Stimulated activated CD8-positive, alpha-beta memory T cell treated with anti-CD3 and anti-CD28 coated beads, Interleukin-2, amount 100 ng/mL, for 1 hour (primary cell): Measurements from ENCODE around the gene SSTR5.
"Not testable (repeated sequence)": the region's sequence is repeated elsewhere in the genome, so short reads cannot be mapped to it uniquely, and the experiment has no call there.

Experiments used
- DNase-seq, 2 donors: peaks; one replicate each; pipeline ENCODE4 v3.0.0-alpha.2; 2020; ENCODE audit warnings: low read depth in 2 of 2

Gene SSTR5

DNA sequence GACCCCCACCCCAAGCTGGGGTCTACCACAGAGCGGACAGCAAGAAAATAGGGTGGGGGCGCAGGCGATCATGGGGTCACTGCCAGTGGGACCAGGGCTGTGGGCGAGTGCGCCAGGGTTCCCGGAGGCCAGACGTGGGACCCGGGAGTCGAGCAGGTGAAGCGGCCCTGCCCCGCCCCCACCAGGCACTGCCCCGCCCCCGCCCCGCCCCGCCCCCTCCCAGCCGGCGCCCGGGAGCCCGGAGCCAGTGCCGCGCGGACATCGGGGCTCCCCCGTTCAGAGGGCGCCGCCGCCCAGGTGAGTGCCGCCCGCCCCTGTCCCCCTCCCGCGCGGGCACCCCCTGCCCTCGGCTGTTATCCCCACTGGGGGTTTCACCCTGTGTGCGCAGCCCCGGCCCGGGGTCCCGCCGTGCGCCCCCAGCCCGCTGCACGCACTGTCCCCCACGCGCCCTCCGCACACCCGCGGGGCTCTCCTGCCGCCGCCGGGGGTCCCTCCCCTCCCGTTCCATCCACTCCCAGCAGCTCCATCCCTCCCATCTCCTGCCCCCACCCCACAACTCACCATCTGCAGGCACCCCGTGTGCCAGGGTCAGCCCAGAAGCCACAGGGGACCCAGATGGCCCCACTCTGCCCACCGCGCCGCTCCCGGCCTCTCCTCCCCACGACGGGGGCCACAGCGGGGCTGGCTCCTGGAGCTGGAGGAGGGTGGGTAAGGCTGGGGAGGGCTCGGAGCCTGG is at the start of gene SSTR5:
TSS of gene SSTR5 (plus strand) at position 222 of the 736 bp plus-strand sequence. CDS start 6,122 bp downstream, outside the sequence.
- no peak for DNase-seq

GRCh38 chr16:1024138-1024537 is 48.4 kb upstream of the SSTR5 start:
- no peak for DNase-seq

GRCh38 chr16:1025183-1025809 is 47.3 kb upstream of the SSTR5 start:
- not testable (repeated sequence) for DNase-seq

DNA sequence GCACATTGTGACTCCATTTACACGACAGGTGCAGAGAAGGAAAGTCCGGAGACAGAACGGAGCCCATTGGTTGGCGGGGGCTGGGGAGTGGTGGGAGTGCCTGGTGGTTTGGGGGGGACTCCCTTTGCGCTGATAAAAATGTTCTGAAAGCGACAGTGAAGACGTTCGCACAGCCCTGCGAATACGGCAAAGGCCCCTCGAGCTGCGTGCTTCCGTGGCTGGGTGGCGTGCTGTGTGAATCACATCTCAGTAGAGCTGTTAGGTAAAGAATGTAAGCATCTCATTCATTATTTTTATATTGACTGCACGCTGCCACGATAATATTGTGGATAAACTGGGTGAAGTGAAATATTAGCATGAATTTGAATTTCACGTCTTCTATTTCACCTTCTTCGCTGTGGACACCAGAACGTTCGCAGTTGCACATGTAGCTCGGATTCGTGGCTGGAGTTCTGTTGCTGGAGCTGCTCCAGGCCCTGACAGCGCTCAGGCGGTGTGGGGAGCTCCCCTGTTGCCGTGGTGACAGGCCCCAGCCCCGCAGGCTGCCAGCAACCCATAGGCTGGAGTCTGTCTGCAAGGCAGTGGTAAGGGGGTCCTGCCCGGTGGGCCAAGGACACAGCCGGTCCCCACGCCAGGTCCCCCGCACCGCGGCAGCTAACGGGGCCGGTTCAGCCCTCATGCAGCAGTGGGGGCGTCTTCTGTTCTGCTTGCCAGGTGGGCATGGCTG is 46.3 kb upstream of the SSTR5 start:
- DNase-seq: no peak

GRCh38 chr16:1026784-1027500 is 45.6 kb upstream of the SSTR5 start:
- no peak for DNase-seq

GRCh38 chr16:1027501-1027815 is 45.1 kb upstream of the SSTR5 start:
- DNase-seq: no peak

GRCh38 chr16:1028056-1028455 is 44.5 kb upstream of the SSTR5 start:
- no peak for DNase-seq

- DNase-seq: no peak
Observed at GRCh38 chr16:1028524-1029258, 43.9 kb upstream of the SSTR5 start.

DNA sequence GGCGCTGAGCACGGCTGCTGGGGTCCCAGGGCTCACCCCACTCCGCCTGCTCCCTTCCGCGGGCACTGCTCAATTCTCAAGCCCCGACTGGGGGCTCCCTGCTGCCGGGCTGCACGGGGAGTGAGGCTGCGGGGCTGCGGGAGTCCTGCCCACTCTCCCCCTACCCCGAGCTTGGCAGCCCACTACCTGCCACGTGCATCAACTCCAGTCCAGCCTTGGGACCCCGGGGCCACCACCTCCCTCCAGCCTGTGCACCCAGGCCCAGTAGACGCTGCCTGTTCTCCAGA is 43.3 kb upstream of the SSTR5 start:
- no peak for DNase-seq

DNA sequence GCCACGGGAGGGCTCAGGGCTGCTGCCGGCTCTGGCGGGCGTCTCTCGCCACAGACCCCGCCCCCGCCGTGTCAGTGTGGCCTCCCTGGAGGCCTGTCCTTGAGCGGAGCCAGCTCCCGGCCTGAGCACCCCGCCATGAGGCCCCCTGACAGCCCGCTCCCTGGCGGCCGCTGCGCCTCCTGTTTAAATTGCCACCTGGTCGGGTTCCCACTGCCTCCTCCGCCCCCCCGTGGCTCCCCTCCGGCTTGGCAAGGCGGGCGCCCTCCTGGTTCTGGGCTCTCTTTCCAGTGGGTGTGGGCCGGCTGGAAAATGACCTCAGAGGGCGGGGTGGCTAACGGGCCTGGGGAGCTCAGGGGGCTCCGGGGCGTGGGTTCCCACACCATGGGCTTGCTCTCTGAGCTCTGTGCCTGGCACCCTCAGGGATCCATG is 42.1 kb upstream of the SSTR5 start:
- DNase-seq: no peak

DNA sequence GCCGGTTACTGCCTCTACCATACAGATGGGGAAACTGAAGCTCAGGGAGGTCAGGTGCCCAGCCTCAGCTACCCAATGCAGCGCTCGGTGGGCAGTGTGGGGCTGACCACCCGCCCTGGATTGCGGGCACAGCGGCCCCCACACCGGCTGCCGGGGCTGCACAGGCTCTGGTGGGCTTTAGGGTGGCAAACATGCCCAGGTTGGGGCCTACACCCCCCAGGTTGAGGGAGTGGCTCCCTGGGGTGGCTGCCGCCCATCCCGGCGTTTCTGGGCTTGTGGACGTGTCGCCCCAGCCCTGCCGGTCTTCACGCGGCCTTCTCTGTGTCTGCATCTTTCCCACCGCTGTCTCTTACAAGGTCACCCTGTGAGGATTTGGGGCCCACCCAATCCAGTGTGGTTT is 40.9 kb upstream of the SSTR5 start:
- no peak for DNase-seq

DNA sequence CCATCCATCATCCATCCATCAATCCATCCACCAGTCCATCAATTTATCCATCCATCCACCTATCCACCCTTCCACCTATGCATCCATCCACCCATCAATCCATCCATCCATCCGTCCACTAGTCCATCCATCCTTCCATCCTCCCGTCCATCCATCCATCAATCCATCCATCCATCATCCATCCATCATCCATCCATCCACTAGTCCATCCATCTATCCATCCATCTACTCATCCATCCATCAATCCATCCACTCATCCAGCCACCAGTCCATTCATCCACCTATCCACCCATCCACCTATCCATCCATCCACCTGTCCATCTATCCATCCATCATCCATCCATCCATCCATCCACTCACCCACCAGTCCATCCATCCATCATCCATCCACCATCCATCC is 39.9 kb upstream of the SSTR5 start:
- no peak for DNase-seq

- no peak for DNase-seq
Observed at GRCh38 chr16:1033128-1033679, 39.3 kb upstream of the SSTR5 start.

GRCh38 chr16:1034230-1035065 is 38.1 kb upstream of the SSTR5 start:
- no peak for DNase-seq

- DNase-seq: no peak
Observed at GRCh38 chr16:1035066-1035415, 37.5 kb upstream of the SSTR5 start.

GRCh38 chr16:1036166-1036565 is 36.4 kb upstream of the SSTR5 start:
- DNase-seq: no peak

DNA sequence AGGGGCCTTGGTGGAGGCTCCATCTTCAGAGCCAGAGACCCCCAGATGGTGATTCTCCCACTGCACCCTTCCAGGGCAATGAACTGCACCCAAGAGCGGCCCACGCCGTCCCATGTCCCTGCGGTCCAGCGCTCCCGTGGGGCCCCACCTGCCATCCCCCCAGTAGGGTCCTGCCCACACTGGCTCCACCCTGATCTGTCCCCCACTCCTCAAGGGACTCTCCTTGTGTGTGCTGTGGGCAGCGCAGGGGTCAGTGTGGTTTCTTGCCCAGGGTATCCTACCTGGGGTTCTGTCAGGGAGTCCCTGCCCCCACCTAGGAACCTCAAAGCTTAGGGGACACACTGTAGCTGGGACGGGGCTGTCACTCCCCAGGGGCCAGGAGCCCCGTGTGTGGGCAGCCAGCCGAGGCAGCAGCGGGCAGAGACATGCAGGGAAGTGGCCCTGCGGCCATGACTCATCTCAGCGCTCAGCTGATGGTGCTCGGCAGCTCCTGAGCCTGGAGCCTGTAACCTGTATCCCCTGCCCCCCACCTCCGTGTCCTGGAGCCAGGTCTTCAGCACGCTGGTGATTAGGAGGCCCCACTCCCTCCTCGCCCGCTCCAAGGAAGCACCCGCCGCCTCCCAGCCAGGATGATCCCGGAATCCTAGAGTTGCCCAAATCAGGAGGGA is 35.7 kb upstream of the SSTR5 start:
- no peak for DNase-seq

DNA sequence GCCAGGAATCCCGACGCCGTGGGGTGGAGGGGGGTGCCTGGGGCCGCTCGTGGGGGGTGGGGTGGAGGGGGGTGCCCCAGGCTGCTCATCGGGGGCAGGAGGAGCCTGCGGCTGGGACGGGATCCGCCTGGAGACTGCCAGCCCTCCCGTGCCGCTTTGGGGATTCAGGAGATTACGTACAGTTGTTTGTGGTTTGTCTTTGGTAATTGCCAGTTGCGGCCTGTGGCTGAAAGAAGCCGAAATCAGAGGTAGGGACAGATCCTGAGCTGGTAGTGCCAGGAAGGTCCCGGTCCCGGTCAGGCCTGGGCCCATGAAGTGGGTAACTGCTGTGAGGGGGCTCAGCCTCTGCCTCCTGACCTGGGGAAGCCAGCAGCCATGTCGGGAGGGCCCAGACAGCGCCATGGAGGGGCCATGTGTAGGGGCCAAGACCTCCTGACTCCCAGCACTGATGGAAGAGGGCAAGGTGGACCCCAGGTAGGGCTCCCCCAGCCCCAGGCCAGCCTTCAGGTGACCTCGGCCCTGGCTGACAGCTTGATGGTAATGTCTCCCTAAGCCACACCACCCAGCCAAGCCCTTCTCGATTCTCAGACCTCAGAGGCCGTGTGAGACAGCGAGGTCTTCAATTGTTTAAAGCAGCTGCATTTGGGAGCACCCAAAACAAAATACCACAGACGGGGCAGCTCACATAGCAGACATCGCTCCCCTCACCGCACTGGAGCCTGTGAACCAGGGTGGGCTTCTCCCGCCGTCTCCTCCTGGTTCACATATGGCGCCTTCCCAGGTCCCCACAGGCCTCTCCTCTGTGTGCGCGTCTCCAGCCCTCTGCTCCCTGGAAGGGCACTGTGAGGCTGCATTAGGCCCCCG is 34.9 kb upstream of the SSTR5 start:
- no peak for DNase-seq

DNA sequence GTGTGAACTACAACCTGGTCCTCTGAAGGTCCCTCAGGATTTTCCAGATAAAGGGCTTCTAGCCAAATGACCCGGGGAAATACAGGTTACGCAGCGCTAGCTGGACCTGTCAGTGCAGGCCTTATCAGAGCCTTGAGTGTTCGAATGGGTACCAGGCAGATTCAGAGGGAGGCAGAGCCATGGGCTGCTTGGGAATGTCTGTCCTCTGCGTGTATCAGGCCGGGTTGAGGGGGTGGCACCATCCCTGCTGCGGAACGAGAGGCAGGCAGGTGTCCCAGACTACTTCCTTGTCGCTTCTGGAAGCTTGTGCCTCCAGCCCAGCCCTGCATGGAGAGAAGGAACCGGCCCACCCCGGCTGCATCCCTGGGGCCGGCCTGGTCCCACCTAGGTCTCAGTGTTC is 33.6 kb upstream of the SSTR5 start:
- no peak for DNase-seq
